Stimulated activated CD4-positive, alpha-beta T cell treated with anti-CD3 and anti-CD28 coated beads, Interleukin-12 subunit alpha, Interleukin-12 subunit beta, amount 100 ng/mL, for 48 hours (primary cell): ENCODE results near the gene ADGRV1.

ENCODE experiments used
- DNase-seq, 3 donors: peaks; one replicate each; pipeline ENCODE4 v3.0.0-alpha.2; 2020; ENCODE audit warnings: low read depth in 2 of 3, low spot score in 1 of 3

The ADGRV1 gene

DNA sequence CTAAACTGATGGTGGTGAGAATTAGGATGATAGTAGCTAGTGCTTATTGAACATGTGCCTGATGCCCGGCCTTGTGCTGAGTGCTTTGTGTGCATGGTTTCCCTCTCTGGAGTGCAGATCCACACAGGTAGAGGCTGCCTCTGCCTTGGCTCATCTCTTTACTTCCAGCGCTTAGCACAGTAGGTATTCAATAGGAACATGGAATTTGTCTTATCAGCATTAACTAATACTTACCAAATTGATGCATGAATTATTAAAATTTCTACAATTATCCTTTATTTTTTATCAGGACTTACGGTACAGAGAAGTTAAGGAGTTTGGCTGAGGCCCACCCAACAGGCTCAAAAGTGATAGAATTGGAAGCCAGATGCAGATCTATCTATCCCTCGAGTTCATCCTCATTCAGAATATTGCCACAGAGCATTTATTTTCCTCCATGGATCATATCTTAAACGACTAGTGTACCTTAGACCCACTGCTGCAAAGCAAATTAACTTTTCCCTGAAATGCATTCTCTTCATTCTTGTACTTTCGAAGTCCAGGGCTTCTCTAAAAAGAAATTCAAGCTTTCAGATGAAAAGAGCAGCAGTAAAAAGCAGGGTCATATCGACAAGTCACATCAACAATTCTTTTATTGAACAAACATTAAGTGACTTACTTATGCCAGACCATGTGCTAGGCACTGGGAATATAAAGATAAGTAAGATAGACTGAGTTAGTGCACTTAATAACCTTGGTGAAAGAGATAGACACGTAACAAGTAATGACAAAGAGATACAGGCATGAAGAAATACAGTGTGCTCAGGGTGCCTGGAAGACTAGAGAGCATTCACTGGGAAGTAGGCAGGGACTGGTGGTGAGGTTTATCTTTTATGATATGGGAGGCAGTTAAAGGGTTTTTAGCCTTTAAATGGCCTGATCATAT, 534.5 kb downstream of the ADGRV1 start:
- DNase-seq, result no peak

DNA sequence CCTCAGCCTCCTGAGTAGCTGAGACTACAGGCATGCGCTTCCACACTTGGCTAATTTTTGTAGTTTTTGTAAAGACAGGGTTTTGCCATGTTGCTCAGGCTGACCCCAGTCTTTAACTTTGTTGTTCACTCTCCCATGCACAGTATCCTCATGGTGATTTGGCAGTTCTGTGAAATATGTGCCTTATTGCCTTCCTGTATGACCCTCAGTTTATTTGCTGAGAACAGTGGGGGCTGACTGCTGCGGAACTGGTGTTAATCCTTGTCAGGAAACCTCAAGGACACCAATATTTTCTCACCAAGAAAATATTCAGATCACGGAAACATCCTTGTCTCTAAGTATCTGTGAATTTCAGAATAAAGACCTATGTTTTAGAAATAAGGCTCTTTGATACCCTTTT, 536.7 kb downstream of the ADGRV1 start:
- no peak for DNase-seq

DNA sequence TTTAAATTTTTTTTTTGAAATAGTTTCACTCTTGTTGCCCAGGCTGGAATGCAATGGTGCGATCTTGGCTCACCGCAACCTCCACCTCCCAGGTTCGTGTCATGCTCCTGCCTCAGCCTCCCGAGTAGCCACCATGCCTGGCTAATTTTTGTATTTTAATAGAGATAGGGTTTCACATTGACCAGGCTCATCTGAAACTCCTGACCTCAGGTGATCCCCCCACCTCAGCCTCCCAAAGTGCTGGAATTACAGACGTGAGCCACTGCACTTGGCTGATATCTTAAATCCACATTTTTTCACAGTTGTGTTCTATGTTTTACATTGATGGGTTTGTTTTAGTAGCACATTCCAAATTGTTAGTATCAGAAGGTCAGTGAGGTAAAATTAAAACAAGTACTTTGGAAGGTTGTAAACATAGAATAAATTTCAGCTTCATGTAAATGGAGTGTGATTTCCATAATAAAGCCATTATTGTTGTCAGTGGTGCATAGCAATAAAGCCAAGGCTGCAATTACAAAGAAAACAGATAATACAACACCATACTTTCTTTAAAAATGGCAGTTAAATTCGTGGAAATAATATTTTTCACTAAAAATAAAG, 537.3 kb downstream of the ADGRV1 start:
- DNase-seq, result no peak

DNA sequence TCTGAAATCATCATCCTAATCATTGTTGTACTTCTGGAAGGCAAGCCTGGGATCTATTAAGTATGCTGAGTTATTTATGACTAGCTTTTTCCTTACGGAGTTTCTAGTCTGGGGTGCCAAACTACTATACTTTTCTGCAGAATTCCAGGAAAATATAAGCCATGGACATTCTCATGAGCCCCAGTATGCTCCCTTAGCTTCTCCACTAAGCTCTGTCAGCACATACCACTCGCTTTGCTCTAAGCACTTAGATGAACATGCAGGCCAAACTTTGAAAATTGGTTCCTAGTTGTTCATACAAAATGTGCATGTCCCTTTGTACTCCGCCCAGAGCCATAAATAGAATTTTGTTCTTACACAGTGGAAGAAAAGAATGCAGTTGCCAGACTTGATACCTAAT, 539.9 kb downstream of the ADGRV1 start:
- DNase-seq, result no peak

DNA sequence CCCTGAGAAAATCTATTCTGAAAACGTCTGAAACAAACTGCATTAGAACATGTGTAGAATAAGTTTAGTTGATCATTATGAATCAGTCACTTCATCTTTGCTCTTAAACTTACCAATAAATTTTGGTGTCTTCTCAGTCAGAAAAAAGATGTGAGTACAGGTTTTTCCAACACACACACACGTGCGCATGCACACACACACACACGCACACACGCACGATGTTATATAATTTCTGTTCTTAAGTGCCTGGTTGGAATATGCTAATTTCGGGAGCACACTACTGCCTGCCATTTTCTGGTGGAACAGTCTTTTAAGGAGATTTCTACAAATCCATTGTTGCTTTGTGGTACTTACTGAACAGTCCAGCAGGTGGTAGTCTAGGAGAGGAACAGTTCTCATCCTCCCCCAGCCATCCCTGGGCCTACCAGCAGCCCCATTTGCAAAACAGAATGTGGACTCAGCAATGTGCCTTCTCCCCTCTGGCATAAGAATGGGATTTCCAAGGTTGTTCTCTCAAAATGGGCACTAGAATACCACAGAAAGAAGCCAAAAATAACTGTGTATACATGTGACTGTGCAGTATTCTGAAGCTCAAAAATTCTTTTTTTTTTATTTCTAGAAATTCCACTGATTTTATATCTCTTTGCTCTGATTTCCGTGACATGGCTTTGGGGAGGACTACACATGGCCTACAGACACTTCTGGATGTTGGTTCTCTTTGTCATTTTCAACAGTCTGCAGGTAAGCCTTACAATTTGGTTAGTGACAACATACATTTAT, 543.2 kb downstream of the ADGRV1 start:
- peak; percentile 16 to 40 (median 22) for DNase-seq

DNA sequence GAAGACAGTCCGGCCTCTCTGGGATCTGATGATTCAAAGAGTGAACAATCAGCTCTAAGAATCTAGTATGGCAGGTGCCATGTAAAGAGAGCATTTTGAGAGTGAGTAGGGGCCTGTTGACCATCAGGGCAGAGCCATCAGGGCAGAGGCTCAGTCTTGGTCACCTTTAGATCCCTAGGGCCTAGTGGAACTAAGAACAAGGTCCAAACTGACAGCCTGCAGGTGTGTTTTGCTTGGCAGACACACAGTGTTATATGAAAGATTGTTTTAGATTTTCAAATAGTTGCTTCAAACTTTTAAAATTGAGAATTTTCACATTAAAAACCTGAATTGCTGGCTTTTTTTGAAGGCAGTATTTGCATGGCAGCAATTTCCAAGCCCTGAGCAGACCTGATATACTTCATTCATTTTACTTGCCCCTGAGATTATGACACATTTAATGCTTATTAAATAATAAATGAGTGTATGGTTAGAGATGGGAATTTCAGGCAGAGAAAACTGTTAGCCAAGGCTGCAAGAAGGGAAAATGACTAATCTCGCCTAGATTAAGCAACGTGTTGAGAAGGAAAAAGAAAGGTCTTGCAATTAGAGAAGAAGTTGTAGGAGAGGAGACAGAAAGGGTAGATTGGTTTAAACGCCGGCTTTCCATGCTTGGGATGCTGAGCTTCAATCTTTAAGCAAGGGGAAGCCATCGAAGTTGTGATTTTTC, 544.9 kb downstream of the ADGRV1 start:
- no peak for DNase-seq

DNA sequence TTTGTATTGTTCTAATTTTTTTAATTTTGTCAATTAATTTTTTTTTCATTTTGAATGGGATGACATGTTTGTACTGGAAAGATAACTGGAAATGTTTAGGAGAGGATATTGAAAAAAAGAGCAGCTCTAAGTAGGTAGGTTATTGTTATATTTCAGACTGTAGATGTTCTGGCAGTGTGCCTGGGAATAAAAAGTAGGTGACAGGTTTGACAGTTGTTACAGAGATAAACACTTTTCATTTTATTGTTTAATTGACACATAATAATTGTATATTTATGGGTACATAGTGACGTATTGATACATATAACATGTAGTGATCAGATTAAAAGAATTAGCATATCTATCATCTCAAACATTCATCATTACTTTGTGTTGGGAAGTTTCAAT, 545.5 kb downstream of the ADGRV1 start:
- no peak for DNase-seq

DNA sequence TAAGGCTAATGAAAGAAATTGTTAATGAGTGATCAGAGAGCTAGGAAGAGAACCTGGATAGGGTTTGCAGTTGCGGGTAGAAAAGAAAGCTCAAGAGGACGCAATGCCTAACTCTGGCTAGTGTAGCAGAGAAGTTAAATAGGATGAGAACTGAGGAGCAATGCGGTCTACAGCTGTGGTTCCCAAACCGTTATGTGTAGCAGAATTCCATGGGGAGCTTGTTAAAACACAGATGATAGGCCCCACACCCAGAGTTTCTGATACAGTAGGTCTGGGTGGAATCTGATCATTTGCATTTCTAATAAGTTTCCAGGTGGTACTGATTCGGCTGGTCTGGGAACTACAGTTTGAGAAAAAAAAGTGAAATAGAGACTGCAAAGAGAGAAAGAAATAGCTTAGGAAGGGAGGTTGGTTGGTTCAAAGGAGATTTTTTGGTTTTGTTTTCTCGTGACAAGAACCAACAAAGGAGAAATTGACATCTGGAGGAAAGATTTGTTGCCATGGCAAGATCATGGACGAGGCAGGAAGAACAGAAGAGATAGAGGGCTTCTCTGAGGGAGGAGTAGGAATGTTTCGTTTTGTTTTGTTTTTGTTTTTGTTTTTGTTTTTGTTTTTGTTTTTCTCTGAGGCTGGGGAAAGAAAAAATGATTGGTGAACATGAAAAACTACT, 548.4 kb downstream of the ADGRV1 start:
- DNase-seq, result no peak

DNA sequence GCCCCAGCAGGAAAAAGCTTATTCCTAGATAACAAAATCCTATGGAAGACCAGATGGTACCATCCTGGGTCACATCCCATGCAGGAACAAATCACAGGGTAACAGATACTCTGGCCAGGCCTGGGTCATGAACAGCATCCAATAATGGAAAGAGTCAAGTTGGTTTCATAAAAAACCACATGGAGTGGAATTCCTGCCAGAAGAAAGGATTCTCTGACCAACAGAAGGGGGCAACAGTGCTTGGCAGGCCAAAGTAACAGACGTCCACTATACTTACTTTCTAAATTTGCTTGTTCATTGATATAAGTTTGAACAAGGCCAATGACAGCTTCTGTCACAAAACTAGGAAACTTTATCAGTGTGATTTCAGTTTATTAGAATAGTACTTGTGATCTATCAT, 551.0 kb downstream of the ADGRV1 start:
- no peak for DNase-seq

DNA sequence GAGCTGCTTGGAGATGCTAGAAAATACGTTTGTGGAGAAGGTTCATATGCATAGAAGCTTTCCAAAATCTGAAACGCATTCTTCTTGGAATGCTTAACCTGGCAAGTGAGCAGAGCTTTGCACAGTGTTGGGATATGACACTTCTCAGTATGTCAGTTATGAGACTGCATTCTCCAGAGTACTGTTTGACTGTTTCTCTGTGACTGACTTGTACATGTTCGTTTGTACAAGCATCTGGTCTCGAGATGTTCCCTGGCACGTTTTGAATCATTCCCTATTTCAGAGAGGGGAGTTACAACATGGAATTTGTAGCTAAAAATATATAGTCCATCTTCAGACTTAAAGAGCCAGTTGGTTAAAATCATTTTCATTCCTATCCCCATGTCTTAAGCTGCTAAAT, 552.1 kb downstream of the ADGRV1 start:
- DNase-seq, result no peak

DNA sequence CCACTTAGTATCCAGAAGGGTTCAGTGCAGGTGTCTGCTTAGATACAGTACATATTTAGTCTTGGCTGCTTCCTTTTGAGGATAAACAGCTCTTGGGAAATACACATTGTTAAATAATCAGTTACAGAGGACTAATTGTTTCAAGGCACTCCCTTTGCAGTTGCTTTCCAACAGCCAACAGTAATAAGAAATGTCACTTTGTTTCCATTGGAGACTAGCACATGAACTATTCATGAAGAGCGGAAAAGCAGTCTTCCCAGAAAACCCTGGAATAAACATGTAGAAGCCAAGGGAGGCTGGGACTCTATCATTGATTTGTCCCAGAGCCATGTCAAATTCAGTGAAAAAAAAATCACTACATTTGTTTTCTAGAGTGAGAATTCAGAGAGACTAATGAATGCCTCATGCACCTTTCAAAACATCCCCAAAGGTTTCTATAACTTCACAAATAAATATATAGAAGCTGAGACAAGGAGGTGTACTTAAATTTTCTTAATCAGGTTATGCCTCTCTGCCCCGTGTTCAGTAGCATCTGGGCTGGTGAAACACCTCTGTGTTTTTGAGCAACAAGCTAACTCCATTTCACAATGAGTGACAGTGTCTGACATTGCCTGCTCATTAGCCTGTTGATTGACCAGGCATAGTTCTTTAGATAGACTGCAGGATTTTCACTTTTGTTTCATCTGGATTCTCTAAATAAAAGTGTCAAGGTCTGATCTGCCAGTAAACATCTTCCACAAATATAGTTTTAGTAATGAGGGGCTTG, 553.1 kb downstream of the ADGRV1 start:
- no peak for DNase-seq

DNA sequence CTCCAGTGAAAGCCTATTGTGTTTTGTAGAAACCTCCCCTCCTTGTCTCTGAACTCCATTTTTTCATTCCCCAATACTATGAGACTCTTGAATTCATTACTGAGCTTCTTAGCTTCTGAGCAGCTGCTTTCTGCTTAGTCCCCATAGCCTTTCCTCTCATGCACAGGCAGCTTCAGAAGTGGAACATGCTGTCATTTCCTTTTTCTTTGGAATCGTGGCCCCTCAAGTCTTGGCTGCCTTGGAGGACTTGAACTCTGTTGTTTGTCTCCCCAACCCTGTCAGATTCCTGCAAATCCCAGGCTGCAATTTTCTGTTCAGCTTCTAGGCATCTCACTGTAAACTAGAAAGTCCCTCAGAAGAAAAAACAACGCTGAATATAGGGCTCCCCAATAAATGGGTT, 556.1 kb downstream of the ADGRV1 start:
- no peak for DNase-seq

DNA sequence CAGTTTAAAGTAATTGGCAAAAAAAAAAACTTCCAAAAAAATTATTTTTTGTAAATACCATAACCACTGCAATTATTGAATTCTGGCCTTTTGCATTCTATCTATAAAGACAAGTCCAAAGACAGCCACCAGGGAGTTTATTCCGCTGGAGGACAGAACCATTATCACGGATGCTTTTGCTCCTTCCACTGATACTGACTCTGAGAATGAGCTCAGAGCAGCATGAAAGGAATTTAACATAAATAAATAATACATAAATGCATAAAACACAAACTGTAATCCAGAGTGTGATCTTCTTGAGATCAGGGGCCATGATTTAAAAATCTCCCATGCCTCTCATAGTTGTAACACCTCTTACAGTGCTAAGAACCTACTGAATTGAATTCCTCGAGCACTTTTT, 559.8 kb downstream of the ADGRV1 start:
- DNase-seq, result no peak

DNA sequence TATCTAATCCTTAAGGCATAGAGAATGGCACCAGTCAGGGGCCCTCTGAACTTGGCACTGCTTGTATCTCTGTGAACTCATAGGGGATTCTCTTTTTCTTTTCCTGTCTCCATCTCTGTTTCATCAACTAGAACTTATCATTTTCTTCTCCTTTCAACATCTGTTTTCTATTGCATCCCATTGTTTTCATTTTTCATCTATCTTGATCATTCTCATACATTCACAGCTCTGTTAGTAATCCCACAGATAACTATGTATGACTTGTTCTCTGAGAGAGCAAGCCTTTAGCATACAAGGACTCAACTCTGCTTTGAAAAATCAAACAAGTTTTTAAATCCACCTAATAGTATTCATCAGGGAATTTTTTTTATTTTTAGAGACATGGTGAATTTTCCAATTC, 560.2 kb downstream of the ADGRV1 start:
- no peak for DNase-seq

DNA sequence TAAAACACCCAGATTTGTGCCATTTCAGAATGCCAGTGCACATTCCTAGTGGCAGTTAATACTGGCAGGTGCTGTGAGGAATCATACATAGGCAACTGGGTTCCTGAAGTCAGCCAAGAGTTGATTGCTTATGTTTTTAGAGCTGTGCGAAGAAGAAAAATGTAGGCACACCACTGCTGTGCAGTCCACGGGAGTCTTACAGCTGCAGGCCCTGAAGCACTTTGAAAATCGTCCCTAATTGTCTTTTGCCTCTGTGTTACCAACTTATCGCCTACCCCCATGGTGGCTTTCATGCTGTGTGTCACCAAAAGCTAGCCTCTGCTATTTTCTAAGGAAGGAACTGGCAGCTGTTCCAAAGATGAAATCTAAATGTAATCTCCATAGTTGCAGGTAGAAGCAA, 560.6 kb downstream of the ADGRV1 start:
- no peak for DNase-seq

DNA sequence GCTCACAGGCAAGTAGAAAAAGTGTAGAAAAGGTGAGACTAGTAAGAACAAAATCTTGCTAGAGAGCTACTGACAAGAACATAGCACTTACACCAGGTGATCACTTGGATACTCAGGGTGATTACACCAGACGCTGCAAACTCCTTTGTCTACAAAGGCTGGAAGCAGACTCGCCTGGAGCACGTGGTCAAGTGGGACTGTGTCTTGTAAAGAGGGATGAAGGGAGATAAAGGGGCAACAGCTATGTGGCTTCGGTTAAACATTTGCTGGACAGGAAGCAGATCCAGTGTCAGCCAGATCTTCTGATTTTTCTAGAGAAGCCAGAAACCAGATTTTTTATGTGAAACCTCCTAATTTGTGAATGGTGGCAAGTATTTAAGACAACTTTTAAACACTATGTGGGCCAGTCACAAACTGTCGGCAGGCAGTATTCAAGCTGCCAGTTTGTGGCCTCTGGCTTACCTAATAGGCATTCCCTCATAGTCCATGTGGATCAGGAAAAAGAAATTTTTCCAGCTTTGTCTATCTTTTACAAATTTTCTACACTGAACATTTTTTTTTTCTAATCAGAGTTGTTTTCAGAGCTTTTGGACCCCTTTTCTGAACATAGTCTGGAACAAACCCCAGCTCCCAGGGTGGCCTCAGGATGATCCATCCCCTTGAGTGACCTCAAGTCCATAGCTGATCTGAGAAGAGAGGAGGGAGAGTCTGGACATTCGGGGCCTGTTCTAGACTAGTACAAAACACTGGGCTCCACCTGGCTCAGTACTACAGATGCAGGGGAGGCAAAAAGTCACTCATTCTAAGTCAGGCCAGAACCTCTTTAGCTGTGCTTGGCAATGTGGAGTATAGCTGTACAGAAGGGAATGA, 561.6 kb downstream of the ADGRV1 start:
- DNase-seq, result no peak

DNA sequence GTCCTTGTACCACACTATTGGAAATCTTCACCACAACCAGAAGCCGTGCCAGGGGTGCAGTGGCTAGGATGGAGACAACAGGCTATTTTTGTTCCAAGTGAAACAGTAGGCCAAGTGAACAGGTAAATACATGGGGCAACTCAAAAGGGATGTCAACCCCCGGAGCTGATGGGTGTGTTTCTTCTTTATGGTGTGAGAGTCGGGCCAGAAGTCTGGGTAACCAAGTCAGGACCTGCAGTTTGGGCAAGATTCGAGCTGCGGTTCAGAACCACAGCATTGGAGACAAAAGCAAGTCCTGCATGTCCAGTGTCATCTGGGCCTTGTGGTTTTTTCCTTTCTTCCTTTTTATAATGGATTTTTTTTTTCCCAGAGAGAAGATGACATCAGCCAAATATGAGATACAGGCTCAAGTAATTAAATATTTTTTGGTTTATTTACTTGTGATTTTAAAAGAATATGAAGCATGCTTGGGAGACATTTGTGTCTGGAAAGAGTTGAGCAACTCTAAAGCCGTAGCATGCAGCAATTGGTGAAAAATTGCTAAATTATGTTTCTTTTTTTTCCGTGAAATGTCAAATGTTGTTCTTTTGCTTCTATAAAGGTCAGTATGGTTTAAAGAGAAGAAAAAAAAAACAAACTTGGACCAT, 562.9 kb downstream of the ADGRV1 start:
- DNase-seq, result no peak

DNA sequence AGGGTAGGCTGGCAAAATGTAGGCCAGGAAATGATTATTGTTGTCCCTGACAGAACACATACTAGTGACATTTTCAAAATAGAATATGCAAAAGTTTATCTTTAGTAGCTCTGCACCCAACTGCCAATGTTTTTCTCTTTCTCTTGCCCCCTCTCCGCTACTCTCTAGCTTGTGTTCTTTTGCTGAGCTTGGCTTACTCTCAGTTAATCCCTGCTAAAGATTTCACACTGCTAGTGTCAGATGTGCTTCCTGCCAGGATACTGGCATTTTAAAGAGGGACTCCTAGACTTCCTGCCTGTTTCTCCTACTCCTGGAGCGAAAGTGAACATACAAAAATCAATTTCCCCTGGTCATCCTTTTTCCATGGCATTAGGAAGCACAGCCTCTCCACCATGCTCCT, 564.1 kb downstream of the ADGRV1 start:
- DNase-seq, result no peak

DNA sequence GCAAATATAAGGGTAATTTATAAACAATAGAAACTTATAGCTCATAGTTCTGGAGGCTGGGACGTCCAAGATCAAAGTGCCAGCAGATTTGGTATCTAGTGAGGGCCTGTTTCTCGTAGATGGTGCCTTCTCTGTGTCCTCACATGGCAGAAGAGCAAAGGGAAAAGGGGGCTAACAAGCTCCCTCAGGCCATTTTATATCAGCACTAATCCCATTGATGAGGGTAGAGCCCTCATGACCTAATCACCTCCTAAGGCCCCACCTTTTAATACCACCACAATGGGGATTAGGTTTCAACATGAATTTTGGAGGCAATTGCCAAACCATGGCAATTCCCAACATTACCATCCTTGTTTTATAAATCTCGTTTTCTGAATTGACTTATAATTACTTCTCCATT, 564.7 kb downstream of the ADGRV1 start:
- no peak for DNase-seq
